GM21723 (cell line): ENCODE results near the gene KLHDC10.
"Not testable (repeated sequence)": the region's sequence is repeated elsewhere in the genome, so short reads cannot be mapped to it uniquely, and the experiment has no call there.

Experiments used
- ATAC-seq: cut with Tn5 transposase; IDR thresholded peaks from one replicate; pipeline ENCODE4 v1.9.1; 2021; ENCODE audit warnings: mild to moderate bottlenecking, moderate library complexity; ENCODE audit not compliant: unreplicated experiment

KLHDC10 gene

DNA sequence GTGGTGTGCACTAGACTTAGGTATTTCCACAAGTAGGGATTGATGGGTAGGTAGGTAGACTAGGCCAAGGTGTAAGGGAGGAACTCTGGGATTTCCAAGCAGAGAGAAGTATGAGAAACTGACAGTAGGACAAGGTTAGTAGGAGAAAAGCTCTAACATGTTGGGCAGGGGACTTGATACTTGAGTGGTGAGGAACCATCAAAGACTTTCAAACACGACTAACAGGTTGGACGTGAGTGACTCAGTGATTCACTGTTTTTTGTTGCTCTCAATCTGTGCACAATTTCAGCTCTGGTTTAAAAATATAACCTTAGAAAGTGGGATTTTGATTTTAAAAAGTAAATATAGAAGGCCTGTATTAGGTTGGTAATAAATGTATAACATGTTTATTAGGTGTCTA is 44.4 kb downstream of the KLHDC10 start:
- no peak for ATAC-seq

- no peak for ATAC-seq
Observed at GRCh38 chr7:130118294-130118693, 48.0 kb downstream of the KLHDC10 start.

- no peak for ATAC-seq
Observed at GRCh38 chr7:130118801-130119200, 48.5 kb downstream of the KLHDC10 start.

- no peak for ATAC-seq
Observed at GRCh38 chr7:130123501-130123900, 53.2 kb downstream of the KLHDC10 start.

GRCh38 chr7:130124711-130125110 is 54.4 kb downstream of the KLHDC10 start:
- no peak for ATAC-seq

GRCh38 chr7:130126840-130127239 is 56.5 kb downstream of the KLHDC10 start:
- ATAC-seq, result not testable (repeated sequence)

GRCh38 chr7:130127404-130127803 is 57.1 kb downstream of the KLHDC10 start:
- ATAC-seq, result no peak

DNA sequence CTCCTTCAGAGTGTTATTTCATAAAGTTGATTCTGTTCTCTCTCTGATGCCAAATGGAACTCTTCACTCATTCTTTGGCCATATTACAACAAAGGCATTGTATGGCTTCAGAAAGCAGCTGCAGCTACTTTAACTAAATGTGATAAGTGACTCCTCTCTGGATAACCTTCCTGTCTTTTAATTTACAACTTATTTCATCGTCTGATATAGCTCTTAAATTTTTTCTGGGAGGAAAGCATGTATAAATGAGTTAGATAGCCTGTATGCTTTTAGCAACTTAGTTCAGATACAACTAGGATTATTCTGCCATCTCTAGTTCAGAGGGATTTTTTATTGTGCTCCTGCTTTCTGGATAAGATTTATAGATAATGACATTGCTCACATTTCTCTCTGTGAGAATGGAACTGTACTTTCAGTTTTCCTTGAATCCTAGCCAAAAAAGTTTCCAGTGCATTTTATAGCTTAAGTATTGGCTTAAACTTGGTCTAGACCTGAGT is 57.5 kb downstream of the KLHDC10 start:
- ATAC-seq, result no peak

GRCh38 chr7:130129011-130129411 is 58.7 kb downstream of the KLHDC10 start:
- no peak for ATAC-seq

GRCh38 chr7:130131191-130131834 is 61.0 kb downstream of the KLHDC10 start:
- no peak for ATAC-seq

- no peak for ATAC-seq
Observed at GRCh38 chr7:130131964-130132875, 61.9 kb downstream of the KLHDC10 start.

DNA sequence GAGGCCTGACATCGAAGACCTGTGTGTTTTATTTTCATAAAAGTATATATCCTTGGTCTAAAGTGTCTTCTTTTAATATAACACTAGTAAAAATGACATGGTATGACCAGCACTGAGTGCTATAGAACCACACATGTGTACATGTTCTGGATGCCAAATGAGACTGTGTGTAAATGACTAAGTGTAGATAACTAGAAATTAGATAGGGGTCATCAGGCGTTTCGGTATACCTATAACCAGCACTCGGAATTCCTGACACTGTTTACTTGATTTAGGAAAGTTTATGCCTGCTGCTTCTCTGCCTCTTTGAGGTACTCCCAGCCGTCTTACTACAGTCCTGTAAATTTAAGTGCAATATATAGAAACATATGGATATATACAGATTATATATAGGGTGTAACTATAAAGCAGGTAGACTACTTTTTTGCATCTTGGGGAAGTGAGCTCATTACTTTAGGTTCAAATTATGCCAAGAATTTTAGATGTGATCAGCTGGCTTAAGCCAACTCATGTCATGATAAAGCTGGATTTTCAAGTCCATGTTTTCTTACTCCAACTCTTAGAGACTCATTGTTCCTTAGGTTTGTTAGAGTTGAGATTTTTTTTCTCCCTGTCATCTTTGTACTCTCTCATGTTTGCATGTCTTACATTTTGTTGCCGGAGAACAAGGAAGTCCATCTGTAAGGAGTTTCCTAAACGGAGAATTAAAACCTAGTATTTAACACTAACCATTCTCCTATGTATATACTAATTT is 62.9 kb downstream of the KLHDC10 start:
- ATAC-seq, result no peak

DNA sequence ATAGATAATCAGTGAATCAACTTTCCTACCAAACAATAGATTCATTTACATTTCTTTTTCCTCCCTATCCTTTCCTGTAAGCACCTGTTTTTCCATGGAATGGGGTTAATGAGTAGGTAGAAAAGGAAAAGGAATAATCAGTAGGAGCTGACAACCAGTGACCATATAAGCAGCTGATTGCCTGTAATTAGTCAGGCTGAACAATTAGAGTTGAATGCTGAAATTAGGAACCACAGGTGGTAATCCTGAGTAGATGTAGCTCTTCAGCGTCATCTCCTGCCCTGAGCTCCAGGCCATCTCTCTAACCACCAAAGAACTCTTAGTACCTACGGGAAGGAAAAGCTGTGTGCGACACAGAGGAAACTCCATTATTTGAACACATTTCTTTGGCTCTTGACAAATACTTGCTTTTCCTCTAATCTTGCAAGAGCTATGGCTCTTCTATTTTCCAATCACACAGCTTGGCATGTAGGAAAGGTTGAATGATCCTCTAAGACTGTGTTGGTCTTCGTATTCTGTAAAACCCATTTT is 63.8 kb downstream of the KLHDC10 start:
- no peak for ATAC-seq

GRCh38 chr7:130134726-130135125 is 64.4 kb downstream of the KLHDC10 start:
- ATAC-seq, result no peak

DNA sequence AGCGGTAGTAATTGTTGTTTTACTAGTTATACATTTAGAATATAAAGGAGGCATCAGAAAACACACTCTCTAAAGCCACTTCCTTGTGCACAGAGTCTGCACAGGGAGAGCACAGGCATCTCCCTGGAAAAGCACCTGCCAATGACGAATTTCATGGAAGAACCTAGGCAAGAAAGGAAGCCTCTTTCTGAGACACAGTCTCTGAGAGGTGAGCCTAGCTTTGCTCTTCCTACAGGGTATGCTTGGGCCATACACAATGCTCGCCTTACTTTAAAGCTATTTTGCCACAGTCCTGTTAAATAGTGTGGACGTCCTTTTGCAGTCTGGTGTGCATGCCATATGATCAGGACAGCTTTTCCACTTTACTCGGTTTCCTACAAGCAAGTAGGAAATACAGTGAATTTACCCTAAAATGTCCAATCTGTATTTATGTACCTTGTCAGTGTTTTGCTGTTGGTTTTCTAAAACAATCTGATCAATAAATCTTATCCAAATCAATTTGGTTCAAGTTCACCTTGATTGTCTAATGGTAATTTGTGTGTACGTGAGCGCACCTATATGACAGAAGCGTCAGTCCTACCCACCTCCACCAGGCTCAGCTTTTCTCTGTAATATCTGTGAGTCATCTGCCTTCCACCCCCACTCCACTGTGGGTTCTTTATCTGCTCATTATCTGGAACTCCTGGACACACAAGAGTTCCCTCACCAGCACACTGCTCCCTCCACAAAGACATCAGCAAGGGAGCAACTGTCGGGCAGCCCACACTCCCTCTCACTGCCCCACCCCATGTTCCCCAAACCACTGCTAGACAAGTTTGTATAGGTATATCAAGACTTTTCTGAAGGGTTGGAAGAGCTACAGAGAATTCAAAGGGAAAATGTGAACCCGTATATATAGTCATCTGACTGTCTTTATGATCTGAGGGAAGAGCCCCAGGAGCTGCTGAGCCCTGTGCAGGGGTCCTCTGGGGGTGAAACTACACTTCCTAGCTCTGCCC is 65.2 kb downstream of the KLHDC10 start:
- no peak for ATAC-seq

DNA sequence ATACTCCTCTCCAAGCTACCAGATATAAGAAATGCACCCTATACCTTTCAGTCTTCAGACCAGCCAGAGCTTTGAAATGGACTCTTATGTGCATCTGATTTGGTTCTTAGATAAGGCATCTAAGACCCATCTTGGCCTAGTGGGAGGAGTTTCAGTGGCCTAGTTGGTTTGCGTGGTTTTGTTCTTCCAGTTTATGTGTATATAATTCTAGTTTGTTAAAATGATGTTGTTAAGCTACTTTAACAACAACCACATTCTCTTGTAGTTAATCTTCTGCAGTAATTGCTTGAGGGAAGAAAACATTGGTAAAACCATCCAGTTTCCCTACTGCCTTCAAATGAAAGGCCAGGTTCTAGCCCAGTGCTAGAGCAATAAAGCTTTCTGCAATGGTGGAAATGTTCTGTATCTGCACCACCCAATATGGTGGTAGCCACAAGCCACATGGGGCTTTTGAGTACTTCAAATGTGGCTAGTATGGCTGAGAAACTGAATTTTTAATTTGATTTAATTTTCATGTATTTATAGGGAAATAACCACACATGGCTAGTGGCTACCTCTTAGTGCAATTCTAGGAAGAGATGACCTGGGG is 66.3 kb downstream of the KLHDC10 start:
- no peak for ATAC-seq

DNA sequence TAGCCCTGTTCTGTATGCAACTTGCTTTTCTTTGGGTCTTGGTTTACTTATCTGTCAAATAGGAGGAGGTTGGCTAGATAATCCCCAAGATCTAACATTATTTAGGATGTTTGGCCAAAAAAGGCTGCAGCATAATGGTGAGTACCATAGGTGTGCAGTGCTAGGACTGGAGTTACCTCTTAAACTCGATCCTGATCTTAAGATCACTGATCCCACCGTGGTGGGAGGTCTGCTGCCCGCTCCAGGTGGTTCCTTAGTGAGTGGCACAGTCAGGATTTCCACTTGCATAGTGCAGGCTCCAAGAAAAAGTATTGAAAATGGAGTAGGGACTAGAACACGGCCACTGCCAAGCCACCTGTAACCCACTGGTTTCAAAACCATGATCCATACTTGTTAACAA is 66.9 kb downstream of the KLHDC10 start:
- no peak for ATAC-seq

DNA sequence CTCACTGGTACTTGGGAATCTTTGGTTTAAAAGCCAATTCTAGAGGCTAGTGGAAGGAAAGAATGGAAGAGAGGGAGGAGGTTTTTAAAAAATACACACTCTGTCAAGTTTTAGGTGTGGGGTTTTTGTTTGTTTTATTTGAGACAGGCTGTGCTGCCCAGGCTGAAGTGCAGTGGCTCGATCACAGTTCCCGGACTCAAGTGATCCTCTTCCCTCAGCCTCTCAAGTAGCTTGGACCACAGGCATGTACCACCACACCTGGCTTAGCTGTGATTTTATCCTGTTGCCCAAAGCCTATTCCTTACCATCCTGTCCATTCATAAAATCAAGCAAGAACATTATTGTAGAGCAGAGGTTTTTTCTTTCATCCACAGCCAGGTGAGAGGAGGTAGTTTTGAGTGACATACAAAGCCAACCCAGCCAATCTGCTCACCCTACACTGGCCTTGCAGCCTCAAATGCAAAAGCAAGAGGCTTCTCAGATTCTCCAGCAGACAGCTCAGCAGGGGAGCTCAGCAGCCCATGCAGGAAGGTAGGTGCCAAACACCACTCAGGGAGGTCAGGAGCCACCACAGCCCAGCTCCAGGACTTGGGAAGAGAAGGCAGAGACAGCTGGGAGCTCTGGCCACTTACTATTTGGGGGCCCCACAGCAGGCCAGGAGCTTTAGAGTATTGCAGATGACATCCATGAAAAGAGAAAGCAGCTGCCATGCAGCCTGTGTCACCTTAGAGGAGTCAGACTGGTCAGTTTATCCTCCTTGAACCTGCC is 69.0 kb downstream of the KLHDC10 start:
- no peak for ATAC-seq
